ENCODE measurements around the gene RBM11. TPM values are rescaled to one million over a fixed set of nuclear protein-coding genes. Genes with fewer than 3 reads are reported as not detected.

The RBM11 gene
- polyA plus RNA-seq, 1 donor (not counting 4 experiments of a cell fraction or from before 2014, with no cell fraction given) = 0.55 TPM

GRCh38 chr21:14239281-14239680, 23.3 kb downstream of the RBM11 start:
- Histone ChIP-seq H3K4me1 (ENCODE audit: control insufficient read depth, extremely low read depth, insufficient read depth, low read length) (no peaks in the 10 kb centered on the region), H3K27me3 (ENCODE audit: control insufficient read depth, extremely low read depth, insufficient read depth, low read length) (no peaks in the 10 kb centered on the region), H3K4me2 (ENCODE audit: control insufficient read depth, extremely low read depth, insufficient read depth, low read depth, low read length) (no peak overlapping the region), H3K9me3 (ENCODE audit: control insufficient read depth, low read depth, low read length) (no peaks in the 10 kb centered on the region), H4K20me1 (ENCODE audit: control insufficient read depth, extremely low read depth, insufficient read depth, low read length) (no peaks in the 10 kb centered on the region), H3K9ac (ENCODE audit: control insufficient read depth, extremely low read depth, insufficient read depth, low read length) (no peak overlapping the region), H2AFZ (ENCODE audit: control insufficient read depth, low read length) (no peak overlapping the region), H3K79me2 (ENCODE audit: control insufficient read depth, insufficient read depth, low read length) (no peaks in the 10 kb centered on the region), H3K36me3 (ENCODE audit: control insufficient read depth in 2 of 2, extremely low read depth in 1 of 2, insufficient read depth in 2 of 2, low read length in 2 of 2) (no peaks in the 10 kb centered on the region), H3K9me1 (ENCODE audit: control insufficient read depth, extremely low read depth, insufficient read depth, low read length) (no peaks in the 10 kb centered on the region), H3K4me3 (ENCODE audit: control insufficient read depth in 2 of 3, extremely low read depth in 1 of 3, insufficient read depth in 2 of 3, low read depth in 1 of 3, low read length in 3 of 3) (no peak overlapping the region), H3K27ac (ENCODE audit: control insufficient read depth, insufficient read depth, low read length) (no peak overlapping the region)
- FAIRE-seq = no peak
- DNase-seq (ENCODE audit: low read depth, low spot score) = no peak
- TF ChIP-seq EZH2 (IDR thresholded peaks at IDR 0.05; ENCODE audit: low read length) (no peak), CTCF (optimal IDR thresholded peaks at IDR 0.05 in 1 of 3, IDR thresholded peaks at IDR 0.05 in 1 of 3, conservative IDR thresholded peaks at IDR 0.05 in 1 of 3; ENCODE audit: extremely low read depth in 1 of 3, insufficient read depth in 2 of 3, low read length in 3 of 3) (no peak)
- dilution Hi-C loops (cut with MboI; ENCODE audit: extremely low pct_ligation_motif_present, low sequenced_read_pairs) = no loop called here

- no peak for FAIRE-seq
- no peak overlapping the region for H2AFZ ChIP-seq (ENCODE audit: control insufficient read depth, low read length)
Measured at GRCh38 chr21:14241297-14241696, 25.3 kb downstream of the RBM11 start.

More at GRCh38 chr21:14241297-14241696, 25.3 kb downstream of the RBM11 start:
- H3K36me3 ChIP-seq (ENCODE audit: control insufficient read depth in 2 of 2, extremely low read depth in 1 of 2, insufficient read depth in 2 of 2, low read length in 2 of 2) = no peaks in the 10 kb centered on the region
- DNase-seq (ENCODE audit: low read depth, low spot score) = no peak
- no peak overlapping the region for H3K9ac ChIP-seq (ENCODE audit: control insufficient read depth, extremely low read depth, insufficient read depth, low read length)
- H3K4me3 ChIP-seq (ENCODE audit: control insufficient read depth in 2 of 3, extremely low read depth in 1 of 3, insufficient read depth in 2 of 3, low read depth in 1 of 3, low read length in 3 of 3) = no peak overlapping the region
- H3K27ac ChIP-seq (ENCODE audit: control insufficient read depth, insufficient read depth, low read length) = no peak overlapping the region
- no peaks in the 10 kb centered on the region for H3K79me2 ChIP-seq (ENCODE audit: control insufficient read depth, insufficient read depth, low read length)
- no peaks in the 10 kb centered on the region for H3K27me3 ChIP-seq (ENCODE audit: control insufficient read depth, extremely low read depth, insufficient read depth, low read length)
- H3K4me1 ChIP-seq (ENCODE audit: control insufficient read depth, extremely low read depth, insufficient read depth, low read length) = no peaks in the 10 kb centered on the region
- no peaks in the 10 kb centered on the region for H3K9me3 ChIP-seq (ENCODE audit: control insufficient read depth, low read depth, low read length)
- no peaks in the 10 kb centered on the region for H3K9me1 ChIP-seq (ENCODE audit: control insufficient read depth, extremely low read depth, insufficient read depth, low read length)
- H4K20me1 ChIP-seq (ENCODE audit: control insufficient read depth, extremely low read depth, insufficient read depth, low read length) = no peaks in the 10 kb centered on the region
- H3K4me2 ChIP-seq (ENCODE audit: control insufficient read depth, extremely low read depth, insufficient read depth, low read depth, low read length) = no peak overlapping the region
- dilution Hi-C loops (cut with MboI; ENCODE audit: extremely low pct_ligation_motif_present, low sequenced_read_pairs) = no loop called here
- no peak for TF ChIP-seq CTCF (optimal IDR thresholded peaks at IDR 0.05 in 1 of 3, IDR thresholded peaks at IDR 0.05 in 1 of 3, conservative IDR thresholded peaks at IDR 0.05 in 1 of 3; ENCODE audit: extremely low read depth in 1 of 3, insufficient read depth in 2 of 3, low read length in 3 of 3)
- no peak for TF ChIP-seq EZH2 (IDR thresholded peaks at IDR 0.05; ENCODE audit: low read length)

Measured in keratinocyte (primary cell).